Calu3 (cell line): ENCODE results near the gene SARS2. TPM values are rescaled to one million over a fixed set of nuclear protein-coding genes. Genes with fewer than 3 reads are reported as not detected.

ENCODE experiments used
- BruUV-seq: library from RNA; stranded (reverse); fragments of 400-500 nt; replicated peaks from 2 replicates; lab custom pipeline; 2021; lab: Mats Ljungman, UMichigan
- CTCF ChIA-PET: fragments of 300-600 bp; sonication (Branson Sonifier 250); formaldehyde crosslinking; loops from one replicate; lab custom pipeline; 2022; ENCODE audit warnings: antibody characterized with exemption; lab: Charles Lee
- DNase-seq: peaks from one replicate; pipeline ENCODE4 v3.0.0; 2022
- H3K27ac Mint-ChIP-seq: one replicate; pipeline ENCODE4 v1.8.0; 2022; ENCODE audit warnings: mixed read lengths; ENCODE audit not compliant: unreplicated experiment
- H3K27me3 Mint-ChIP-seq: one replicate; pipeline ENCODE4 v1.8.0; 2022; ENCODE audit warnings: mixed read lengths; ENCODE audit not compliant: unreplicated experiment
- H3K36me3 Mint-ChIP-seq: one replicate; pipeline ENCODE4 v1.8.0; 2022; ENCODE audit warnings: mild to moderate bottlenecking, moderate library complexity, mixed read lengths; ENCODE audit not compliant: insufficient read depth, unreplicated experiment
- H3K4me1 Mint-ChIP-seq: one replicate; pipeline ENCODE4 v1.8.0; 2022; ENCODE audit warnings: mild to moderate bottlenecking, low read depth, mixed read lengths; ENCODE audit not compliant: unreplicated experiment
- H3K4me3 Mint-ChIP-seq: one replicate; pipeline ENCODE4 v1.8.0; 2022; ENCODE audit warnings: mild to moderate bottlenecking, low read depth, moderate library complexity, mixed read lengths; ENCODE audit not compliant: unreplicated experiment
- H3K9me3 Mint-ChIP-seq: one replicate; pipeline ENCODE4 v1.8.0; 2022; ENCODE audit warnings: low read depth, mixed read lengths; ENCODE audit not compliant: unreplicated experiment
- CTCF ChIP-seq: fragments of 200-600 bp; IDR thresholded peaks from one replicate; pipeline ENCODE4 v1.8.0; 2022; ENCODE audit warnings: antibody characterized with exemption; ENCODE audit not compliant: unreplicated experiment
- intact Hi-C: fragments of 100-400 bp; cut with micrococcal nuclease; formaldehyde crosslinking; loops from one replicate; pipeline ENCODE4 v1.10.0; 2022; ENCODE audit not compliant: unreplicated experiment
- total RNA-seq: library from RNA; stranded (reverse); gene quantifications from 2 replicates; pipeline ENCODE4 v1.2.3, GENCODE V29; 2022

The SARS2 gene
- total RNA-seq, 1 experiment from 2014 or later, result 52.1 TPM

GRCh38 chr19:38917921-38918491, 12.6 kb downstream of the SARS2 start:
- H3K4me3 Mint-ChIP-seq, result no peak overlapping the region
- H3K27ac Mint-ChIP-seq, result no peak overlapping the region
- peak; percentile 36 for DNase-seq
- no peaks in the 10 kb centered on the region for H3K9me3 Mint-ChIP-seq
- H3K27me3 Mint-ChIP-seq, result no peaks in the 10 kb centered on the region
- CTCF ChIA-PET, result interaction anchor here (0.9 kb wide), 1 partner anchor 13 kb away, joined by 3 read pairs; the partner anchor contains the start of genes MRPS12 and SARS2
- no peak for TF ChIP-seq CTCF
- intact Hi-C loops, result no loop called here
- peaks cover 12% of the 10 kb centered on the region for H3K36me3 Mint-ChIP-seq
- no TSS peak for BruUV-seq
- H3K4me1 Mint-ChIP-seq, result no peaks in the 10 kb centered on the region

- H3K36me3 Mint-ChIP-seq, result peaks cover 12% of the 10 kb centered on the region
- no peaks in the 10 kb centered on the region for H3K9me3 Mint-ChIP-seq
- no peaks in the 10 kb centered on the region for H3K27me3 Mint-ChIP-seq
- no peaks in the 10 kb centered on the region for H3K4me1 Mint-ChIP-seq
- no TSS peak for BruUV-seq
- intact Hi-C loops, result no loop called here
- no peak overlapping the region for H3K4me3 Mint-ChIP-seq
- CTCF ChIA-PET, result interaction anchor here (0.9 kb wide), 1 partner anchor 13 kb away, joined by 3 read pairs; the partner anchor contains the start of genes MRPS12 and SARS2
- TF ChIP-seq CTCF, result no peak
- no peak for DNase-seq
- no peak overlapping the region for H3K27ac Mint-ChIP-seq
Observed at GRCh38 chr19:38917516-38917915, 13.0 kb downstream of the SARS2 start.

GRCh38 chr19:38915329-38916321, 14.9 kb downstream of the SARS2 start:
- Mint-ChIP-seq H3K36me3 (peaks cover 6% of the 10 kb centered on the region), H3K27ac (peak overlapping the region; percentile 3), H3K4me3 (no peak overlapping the region), H3K4me1 (no peaks in the 10 kb centered on the region), H3K9me3 (no peaks in the 10 kb centered on the region), H3K27me3 (no peaks in the 10 kb centered on the region)
- DNase-seq, result no peak
- CTCF ChIA-PET, result no interaction called here
- no peak for TF ChIP-seq CTCF
- intact Hi-C loops, result no loop called here
- BruUV-seq, result no TSS peak

GRCh38 chr19:38913958-38914357, 16.6 kb downstream of the SARS2 start:
- no peak for TF ChIP-seq CTCF

More at GRCh38 chr19:38913958-38914357, 16.6 kb downstream of the SARS2 start:
- CTCF ChIA-PET, result no interaction called here
- Mint-ChIP-seq H3K36me3 (peaks cover 13% of the 10 kb centered on the region), H3K9me3 (no peaks in the 10 kb centered on the region), H3K4me1 (no peaks in the 10 kb centered on the region), H3K27ac (no peak overlapping the region), H3K27me3 (no peaks in the 10 kb centered on the region), H3K4me3 (no peak overlapping the region)
- no TSS peak for BruUV-seq
- intact Hi-C loops, result no loop called here
- DNase-seq, result no peak
